Fibroblast of gingiva (primary cell): ENCODE data around the gene LRRC25.
"Not testable (repeated sequence)": the region's sequence is repeated elsewhere in the genome, so short reads cannot be mapped to it uniquely, and the experiment has no call there.

Source experiments
- DNase-seq: peaks from one replicate; pipeline ENCODE4 v3.0.0-alpha.2; 2011; ENCODE audit warnings: low read depth

The LRRC25 gene

DNA sequence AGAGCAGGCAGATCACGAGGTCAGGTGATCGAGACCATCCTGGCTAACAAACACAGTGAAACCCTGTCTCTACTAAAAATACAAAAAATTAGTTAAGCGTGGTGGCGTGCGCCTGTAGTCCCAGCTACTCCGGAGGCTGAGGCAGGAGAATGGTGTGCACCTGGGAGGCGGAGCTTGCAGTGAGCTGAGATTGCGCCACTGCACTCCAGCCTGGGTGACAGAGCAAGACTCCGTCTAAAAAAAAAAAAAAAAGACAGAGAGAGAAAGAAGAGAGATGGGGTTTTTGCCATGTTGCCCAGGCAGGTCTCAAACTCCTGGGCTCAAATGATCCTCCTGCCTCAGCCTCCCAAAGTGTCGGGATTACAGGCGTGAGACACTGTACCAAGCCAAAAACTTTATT, 8.3 kb upstream of the LRRC25 start:
- DNase-seq: not testable (repeated sequence)

GRCh38 chr19:18402455-18403248, 5.2 kb upstream of the LRRC25 start:
- not testable (repeated sequence) for DNase-seq

DNA sequence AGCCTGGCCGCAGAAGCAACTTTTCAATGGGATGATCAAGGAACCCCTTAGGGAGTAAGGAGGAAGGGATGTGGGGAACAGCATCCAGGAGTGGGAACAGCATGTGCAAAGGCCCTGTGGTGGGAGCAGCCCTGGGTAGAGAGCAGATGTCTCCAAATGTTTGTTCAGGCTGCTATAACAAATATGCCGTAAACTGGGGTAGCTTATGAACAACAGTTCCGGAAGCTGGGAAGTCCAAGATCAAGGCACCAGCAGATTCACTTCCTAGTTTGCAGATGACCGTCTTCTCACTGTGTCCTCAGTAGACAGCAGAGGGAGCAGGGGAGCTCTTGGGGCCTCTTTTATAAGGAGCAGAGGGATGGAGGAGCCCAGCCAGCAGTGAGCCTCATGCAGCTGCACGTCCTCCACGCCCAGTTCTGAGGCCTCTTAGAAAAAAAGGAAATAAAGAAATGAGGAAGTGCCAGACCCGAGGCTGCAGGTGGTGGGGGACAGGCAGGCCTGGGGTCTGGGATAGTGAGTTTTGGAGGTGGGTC, 4.2 kb upstream of the LRRC25 start:
- DNase-seq: peak; percentile 54

DNA sequence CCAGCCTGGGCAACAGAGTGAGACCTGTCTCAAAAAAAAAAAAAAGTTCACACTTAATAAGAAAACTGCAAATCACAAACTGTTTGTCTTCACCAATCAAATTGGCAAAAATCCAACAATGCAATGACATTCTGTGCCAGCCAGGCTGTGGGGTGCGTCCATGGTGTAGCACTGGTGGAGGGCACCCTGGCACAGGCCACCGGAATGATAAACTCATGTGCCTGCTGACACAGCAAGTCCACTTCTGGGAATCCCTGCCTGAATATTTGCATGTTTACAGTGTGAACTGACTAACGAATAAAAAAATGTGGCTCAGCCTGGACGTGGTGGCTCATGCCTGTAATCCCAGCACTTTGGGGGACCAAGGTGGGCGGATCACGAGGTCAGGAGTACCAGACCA, 1.6 kb upstream of the LRRC25 start:
- peak; percentile 76 for DNase-seq

GRCh38 chr19:18396471-18397241, 766 bp downstream of the LRRC25 start:
- no peak for DNase-seq

DNA sequence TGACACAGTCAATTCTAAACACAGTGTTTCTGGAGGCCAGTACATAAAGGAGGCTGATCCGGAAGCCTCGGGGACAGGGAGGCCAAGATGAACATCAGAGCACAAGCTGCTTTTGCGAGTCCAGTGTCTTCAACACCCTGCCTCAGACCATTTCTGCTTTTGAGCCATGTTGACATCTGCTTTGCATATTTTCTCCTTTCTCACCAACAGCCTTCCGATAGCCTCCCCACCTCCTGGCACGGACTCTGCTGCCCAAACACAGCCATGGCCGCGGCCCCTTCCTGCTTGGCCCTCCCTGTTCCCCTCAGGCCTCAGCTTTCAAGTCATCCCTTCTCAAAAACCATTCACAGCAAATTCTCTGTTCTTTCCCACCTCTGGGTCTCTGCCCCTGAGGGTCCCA, 3.6 kb downstream of the LRRC25 start:
- no peak for DNase-seq

- DNase-seq: no peak
Observed at GRCh38 chr19:18392926-18393325, 4.5 kb downstream of the LRRC25 start.

DNA sequence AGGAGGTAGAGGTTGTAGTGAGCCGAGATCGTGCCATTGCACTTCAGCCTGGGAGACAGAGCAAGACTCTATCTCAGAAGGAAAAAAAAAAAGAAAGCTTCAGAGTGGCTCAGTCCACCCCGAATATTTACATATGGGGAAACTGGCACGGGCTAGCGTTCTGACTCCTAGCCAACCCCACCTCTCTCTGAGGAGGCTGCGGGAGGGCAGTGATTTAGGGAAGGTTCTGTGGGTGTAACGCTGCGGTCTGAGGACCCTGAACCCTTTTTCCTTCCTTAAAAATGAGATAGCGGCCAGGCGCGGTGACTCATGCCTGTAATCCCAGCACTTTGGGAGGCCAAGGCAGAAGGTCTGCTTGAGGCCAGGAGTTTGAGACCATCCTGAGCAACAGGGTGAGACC, 5.0 kb downstream of the LRRC25 start:
- DNase-seq: no peak

DNA sequence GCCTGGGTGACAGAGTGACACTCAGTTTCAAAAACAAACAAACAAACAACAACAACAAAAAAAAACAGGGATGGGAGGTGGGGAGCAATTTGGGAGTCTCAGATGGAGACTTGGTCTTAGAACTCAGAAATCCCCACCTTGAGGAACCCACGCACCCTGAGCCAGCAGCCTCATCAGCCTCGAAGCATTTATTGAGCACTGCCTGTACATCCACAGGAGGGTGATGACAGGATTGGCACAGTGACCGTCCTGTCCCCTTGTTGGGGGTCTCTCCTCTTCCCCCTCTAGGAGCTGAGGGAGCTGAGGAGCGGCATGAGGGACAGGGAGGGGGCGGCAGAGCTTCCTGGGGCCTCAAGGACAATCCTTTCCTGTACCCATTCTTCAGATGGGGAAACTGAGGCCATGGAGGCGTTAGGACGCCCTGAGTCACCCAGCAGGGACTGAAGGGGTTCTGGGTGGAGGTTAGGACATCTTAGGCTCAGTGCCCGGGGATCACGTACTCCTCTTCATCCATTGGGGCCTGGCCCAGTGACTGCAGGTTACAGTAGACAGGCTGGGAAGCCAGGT, 5.8 kb downstream of the LRRC25 start:
- DNase-seq: no peak

DNA sequence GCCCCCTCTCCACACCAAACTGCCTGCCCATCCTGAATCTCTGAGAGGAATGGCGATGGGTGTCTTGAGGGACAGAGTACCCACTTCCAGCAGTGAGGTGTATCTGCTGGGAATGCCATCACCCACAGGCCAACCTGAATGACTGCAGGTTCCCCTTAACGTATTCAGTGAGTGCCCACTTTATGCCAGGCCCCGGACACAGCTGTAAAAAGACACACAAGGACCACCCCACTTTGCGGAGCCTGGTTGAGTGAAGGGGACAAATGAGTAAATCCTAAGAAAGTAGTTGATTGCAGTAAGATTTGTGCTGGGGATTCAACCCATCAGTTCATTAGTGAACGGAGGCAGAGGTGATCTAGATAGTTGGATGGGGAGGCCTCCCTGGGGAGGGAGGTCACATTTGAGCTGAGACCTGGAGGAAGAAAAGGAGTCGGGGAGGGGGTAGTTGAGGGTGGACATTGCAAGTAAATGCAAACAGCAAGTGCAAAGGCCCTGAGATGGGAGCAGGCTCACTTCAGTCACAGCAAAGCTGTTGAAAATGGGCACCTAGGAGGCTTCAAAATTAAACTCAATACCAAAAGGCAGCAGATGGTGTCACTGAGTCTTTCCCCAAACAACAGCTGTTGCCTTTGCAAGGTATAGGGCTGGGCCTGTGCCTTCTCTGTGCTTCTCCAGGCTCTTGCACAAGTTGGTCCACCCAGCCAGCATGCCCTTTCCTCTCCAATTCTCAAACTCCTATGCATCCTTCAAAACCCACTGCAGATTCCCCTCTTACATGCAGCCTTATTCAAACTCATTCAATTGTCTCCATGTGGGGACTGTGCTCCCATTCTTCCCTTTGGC, 7.1 kb downstream of the LRRC25 start:
- no peak for DNase-seq

GRCh38 chr19:18389726-18390064, 7.7 kb downstream of the LRRC25 start:
- no peak for DNase-seq

DNA sequence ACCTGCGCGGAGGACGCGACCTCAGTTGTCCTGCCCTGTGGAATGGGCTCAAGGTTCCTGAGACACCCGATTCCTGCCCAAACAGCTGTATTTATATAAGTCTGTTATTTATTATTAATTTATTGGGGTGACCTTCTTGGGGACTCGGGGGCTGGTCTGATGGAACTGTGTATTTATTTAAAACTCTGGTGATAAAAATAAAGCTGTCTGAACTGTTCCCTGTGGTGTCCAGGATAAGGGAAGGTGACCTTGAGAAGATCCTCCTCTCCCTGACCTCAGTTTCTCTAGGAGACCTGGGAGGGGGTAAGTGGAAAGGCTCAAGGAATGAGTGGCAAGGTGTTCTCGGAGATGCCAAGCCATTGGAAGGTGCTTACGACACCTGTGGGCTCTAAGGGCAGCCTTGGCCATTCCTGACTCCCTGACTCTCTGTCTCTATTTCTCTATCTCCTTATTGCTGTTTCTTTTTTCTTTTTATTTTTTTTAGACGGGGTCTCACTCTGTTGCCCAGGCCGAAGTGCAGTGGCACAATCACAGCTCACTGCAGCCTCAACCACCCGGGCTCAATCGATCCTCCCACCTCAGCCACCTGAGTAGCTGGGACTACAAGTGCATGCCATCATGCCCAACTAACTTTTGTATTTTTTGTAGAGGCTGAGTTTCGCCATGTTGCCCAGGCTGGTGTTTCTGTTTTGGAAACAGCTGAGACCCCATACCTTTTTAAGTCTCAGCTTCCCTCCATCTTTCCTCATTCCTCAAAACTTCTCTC, 8.3 kb downstream of the LRRC25 start:
- no peak for DNase-seq

GRCh38 chr19:18388100-18388959, 9.1 kb downstream of the LRRC25 start:
- DNase-seq: peak; percentile 44

GRCh38 chr19:18386543-18387271, 10.7 kb downstream of the LRRC25 start:
- DNase-seq: peak; percentile 77

GRCh38 chr19:18385675-18386542, 11.5 kb downstream of the LRRC25 start, which contains the start of gene GDF15:
GDF15 (plus strand) TSS chr19:18386158; CDS start chr19:18386190, 32 bp downstream.
- peak; percentile 88 for DNase-seq

- no peak for DNase-seq
Observed at GRCh38 chr19:18385359-18385674, 12.1 kb downstream of the LRRC25 start.

- DNase-seq: no peak
Observed at GRCh38 chr19:18384775-18385174, 12.6 kb downstream of the LRRC25 start.

DNA sequence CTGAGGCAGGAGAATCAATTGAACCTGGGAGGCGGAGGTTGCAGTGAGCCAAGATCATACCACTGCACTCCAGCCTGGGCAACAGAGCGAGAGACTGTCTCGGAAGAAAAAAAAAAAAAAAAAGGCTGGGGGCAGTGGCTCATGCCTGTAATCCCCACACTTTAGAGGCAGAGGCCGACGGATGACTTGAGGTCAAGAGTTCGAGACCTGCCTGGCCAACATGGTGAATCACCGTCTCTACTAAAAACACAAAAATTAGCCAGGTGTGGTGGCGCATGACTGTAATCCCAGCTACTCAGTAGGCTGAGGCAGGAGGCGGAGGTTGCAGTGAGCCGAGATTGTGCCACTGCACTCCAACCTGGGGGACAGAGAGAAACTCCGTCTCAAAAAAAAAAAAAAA, 13.8 kb downstream of the LRRC25 start:
- DNase-seq: not testable (repeated sequence)

GRCh38 chr19:18380843-18381242, 16.6 kb downstream of the LRRC25 start:
- DNase-seq: no peak
